DMS79 (cell line): ENCODE data around the gene LMTK3.

ENCODE experiments used
- DNase-seq: peaks from one replicate; lab custom pipeline; 2025; lab: John Stamatoyannopoulos, UW

Gene LMTK3, protein sequence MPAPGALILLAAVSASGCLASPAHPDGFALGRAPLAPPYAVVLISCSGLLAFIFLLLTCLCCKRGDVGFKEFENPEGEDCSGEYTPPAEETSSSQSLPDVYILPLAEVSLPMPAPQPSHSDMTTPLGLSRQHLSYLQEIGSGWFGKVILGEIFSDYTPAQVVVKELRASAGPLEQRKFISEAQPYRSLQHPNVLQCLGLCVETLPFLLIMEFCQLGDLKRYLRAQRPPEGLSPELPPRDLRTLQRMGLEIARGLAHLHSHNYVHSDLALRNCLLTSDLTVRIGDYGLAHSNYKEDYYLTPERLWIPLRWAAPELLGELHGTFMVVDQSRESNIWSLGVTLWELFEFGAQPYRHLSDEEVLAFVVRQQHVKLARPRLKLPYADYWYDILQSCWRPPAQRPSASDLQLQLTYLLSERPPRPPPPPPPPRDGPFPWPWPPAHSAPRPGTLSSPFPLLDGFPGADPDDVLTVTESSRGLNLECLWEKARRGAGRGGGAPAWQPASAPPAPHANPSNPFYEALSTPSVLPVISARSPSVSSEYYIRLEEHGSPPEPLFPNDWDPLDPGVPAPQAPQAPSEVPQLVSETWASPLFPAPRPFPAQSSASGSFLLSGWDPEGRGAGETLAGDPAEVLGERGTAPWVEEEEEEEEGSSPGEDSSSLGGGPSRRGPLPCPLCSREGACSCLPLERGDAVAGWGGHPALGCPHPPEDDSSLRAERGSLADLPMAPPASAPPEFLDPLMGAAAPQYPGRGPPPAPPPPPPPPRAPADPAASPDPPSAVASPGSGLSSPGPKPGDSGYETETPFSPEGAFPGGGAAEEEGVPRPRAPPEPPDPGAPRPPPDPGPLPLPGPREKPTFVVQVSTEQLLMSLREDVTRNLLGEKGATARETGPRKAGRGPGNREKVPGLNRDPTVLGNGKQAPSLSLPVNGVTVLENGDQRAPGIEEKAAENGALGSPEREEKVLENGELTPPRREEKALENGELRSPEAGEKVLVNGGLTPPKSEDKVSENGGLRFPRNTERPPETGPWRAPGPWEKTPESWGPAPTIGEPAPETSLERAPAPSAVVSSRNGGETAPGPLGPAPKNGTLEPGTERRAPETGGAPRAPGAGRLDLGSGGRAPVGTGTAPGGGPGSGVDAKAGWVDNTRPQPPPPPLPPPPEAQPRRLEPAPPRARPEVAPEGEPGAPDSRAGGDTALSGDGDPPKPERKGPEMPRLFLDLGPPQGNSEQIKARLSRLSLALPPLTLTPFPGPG (N-terminal part only)

DNA sequence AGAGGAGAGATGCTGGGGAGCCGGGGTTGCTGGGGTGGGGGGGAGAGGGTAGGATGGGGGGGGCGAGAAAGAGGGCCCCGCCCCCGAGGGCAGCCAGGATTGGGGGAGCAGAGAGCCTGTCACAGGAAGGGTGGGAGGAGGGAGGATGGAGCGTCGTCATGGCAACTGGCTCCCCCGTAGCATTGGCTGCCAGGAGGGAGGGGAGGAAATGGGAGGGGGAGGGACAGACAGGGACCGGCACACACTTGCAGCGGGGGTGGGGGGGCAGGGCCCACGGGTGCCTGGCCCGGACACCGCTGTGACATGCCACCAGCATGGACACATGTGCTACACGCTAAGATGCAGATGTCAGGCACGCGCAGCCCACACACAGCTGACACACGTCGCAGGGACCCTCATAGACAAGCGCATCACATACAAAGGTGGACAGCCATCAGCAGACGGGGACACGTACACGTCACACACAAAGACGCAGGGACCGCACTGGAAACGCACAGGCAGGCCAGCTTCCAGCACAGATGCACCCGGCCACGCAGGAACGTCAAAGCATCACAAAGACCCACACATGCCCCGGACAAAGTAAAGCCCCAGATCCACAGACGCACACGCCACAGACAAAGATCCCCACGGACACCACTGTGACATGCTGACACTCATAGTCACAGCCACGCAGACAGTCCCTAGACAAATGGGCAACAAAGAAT lies at the start of gene LMTK3:
LMTK3 (minus strand) TSS at position 36 of the 704 bp plus-strand sequence. CDS start 259 bp downstream, outside the sequence.
- peak; percentile 54 for DNase-seq

DNA sequence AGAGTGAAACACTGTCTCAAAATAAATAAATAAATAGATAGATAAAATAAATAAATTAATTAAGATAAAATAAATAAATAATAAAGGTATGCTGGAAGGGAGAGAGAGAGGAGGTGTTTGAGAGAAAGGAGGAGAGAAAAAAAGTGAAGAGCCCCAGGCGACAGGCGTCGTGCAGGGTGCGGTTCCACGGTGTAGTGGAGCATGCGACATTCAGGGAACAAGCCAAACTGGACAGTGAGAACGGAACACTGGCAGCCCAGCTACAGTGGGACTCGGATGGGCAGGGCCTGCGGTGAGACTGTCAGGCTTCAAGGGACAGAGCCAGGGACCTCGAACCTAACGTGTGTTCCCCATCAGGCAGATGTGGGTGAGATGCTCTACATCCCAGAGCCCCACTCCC lies 49.8 kb upstream of the LMTK3 start:
- DNase-seq = no peak

DNA sequence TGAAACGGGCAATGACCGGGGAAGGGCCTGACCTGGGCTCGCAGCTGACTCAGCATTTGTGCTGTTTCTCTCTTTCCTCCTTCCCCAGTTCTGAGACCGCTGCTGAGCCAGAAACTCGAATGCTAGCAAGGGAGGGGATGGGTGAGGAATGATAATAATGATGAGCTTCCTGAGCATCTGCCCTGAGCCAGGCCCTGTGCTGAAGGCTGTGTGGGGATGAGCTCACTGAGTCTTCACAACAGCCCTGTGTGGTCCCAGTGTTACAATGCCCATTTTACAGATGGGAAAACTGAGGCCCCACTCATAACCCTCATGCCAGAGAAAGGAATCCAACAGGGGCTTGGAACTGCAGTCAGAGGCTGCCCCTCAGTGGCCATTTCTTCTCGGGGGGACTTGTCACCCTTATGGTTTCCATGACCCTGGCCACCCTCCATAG lies 48.5 kb upstream of the LMTK3 start:
- DNase-seq = no peak

DNA sequence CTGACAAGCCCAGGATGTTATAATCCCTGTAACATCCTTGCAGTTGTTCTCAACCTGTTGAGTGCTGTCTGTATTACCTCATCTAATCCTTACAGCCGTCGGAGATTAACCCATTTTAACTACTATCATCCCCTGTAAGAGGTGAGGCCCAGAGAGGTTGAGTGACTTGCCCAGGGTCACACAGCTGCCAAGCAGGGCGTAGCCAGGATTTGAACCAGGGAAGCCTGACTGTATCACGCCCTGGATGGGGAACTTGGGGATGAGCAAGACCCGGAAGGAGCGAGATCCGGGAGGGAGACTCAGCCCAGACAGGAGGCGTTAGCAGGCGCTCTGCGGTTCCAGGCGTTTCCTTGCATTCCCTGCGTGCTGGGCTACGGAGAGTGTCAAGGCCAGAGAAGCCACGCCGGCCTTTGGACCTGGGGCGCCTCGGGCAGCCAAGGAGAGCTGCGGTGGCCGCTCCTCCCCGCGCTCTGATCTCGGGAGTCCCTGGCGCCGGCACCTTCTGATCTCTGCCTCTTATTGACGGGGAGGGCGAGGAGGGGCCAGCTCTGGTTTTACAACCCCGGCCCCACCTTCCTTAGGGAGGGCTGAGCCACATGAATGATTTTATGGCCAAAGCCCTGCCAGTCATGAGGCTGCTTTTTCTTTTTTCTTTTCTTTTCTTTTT lies 46.5 kb upstream of the LMTK3 start:
- no peak for DNase-seq

DNA sequence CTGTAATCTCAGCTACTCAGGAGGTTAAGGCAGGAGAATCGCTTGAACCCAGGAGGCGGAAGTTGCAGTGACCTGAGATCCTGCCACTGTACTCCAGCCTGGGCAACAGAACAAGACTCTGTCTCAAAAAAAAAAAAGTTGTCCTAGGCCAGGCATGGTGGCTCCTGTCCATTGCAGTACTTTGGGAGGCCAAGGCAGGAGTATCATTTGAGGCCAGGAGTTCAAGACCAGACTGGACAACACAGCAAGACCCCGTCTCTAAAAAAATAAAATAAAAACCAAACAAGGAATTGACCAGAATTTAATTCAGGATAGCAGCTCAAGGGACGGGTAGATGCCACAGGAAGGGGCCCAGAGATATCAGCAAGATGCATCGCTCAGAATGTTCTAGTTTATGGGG lies 45.2 kb upstream of the LMTK3 start:
- DNase-seq = no peak

DNA sequence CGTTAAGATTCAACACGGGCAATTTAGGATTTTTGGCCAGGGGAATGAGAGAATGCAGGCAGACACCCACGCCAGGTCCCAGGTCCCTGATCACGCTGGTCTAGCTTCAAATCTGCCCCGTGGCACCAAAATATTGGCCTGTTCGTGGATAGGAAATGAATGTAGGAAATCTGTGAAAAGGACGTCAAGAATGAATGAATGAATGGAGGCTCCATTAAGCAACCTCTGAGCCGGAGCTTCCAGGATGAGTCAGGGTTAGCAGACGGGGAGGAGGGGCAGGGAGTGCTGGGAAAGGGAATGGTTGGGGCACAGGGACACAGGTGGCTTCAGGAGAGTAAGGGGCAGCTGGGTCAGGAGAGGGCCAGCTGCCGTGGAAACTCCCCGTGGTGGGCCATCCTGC lies 44.5 kb upstream of the LMTK3 start:
- no peak for DNase-seq

DNA sequence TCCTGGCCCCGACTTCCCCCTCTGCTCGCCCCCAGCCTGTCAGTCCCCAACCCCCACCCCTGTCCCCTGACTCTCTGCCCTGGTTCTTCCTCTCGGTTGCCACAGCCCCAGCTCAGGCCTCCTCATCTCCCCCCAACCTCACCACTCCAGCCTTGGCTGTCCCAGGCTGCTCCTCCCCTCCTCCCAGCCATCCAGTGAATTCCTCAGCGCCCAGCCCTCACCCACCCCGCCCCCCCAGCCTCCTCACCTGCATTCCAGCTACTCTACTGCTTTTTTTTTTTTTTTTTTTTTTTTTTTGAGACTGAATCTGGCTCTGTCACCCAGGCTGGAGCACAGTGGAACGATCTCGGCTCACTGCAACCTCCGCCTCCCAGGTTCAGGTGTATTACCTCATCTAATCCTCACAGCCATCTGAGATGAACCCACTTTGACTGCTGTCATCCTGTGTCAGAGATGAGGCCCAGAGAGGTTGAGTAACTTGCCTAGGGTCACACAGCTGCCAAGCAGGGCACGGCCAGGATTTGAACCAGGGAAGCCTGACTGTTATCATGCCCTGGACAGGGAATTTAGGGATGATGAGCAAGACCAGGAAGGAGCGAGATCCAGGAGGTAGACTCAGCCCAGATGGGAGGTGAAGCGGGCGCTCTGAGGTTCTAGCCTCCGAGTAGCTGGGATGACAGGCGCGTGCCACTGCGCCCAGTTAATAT lies 42.9 kb upstream of the LMTK3 start:
- no peak for DNase-seq

DNA sequence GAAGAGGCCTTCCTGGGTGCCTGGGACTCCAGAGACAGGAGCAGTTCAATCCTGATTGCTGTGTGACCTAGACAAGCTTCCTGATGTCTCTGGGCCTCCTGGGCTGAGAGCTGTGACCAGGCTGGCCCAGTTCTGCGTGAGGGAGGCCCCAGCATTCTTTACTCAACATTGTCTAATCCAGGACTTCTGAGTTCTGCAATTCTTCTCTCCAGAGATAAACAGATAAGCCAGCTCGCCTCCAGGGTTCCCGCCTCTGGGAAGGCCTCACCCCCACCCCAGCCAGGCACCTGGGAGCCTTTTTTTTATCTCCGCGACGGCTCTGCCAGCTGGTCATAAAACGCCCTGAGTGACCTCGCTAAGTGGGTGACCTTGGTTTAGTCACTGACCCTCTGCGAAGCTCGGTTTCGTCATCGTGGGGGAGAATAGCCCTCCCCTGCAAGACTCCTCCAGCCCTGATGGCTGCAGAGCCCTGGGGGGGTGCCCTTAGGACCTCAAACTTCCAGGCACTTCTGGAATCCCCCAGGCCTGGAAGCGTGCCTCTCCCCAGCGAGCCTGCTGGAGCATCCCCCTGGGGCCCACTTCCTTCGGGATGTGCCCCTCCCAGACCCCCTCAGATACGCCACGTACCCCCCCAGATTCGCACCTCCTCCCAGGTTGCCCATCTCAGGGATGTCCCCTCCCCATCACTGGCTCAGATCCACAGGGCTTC lies 42.2 kb upstream of the LMTK3 start:
- no peak for DNase-seq

DNA sequence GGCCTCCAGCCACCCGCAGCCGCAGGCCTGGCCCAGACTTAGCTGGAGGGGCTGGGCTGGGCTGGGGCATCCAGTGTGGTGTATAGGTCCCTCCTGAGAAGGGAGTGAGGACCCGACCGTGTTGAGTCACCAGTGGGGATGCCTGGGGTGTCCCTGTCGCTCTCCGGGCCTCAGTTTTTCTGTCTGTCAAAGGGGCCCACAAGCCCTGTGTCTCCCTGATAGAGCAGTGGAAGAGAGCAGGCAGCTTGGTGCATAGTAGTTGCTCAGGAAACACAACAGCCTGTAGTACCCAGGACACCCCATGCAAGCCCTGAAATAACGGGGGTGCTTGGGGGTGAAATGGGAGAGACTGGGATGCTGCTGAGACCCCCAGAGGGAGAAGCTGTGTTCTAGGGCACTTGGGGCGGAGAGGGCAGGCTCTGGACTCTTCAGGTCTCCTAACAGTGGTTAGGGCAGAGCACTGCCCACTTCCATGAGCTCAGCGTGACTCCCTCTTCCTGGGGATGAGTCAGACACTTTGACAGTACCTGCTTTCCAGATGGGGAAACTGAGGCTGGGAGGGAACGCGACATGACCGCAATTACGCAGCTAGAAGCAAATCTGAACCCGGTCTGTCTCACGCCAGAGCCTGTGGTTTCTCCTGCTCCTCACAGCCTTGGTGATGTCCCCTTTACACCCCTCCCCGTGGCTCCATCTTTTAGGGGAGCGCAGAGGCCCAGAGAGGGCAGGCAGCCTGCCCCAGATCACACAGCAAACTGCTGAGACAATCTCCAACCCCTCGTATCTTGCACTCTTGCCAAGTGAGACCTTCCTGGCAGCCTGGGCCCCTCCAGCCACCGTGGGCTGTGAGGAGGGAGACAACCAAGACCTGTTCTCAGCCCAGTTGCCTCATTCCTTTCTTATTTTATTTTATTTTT lies 41.0 kb upstream of the LMTK3 start:
- DNase-seq = no peak

DNA sequence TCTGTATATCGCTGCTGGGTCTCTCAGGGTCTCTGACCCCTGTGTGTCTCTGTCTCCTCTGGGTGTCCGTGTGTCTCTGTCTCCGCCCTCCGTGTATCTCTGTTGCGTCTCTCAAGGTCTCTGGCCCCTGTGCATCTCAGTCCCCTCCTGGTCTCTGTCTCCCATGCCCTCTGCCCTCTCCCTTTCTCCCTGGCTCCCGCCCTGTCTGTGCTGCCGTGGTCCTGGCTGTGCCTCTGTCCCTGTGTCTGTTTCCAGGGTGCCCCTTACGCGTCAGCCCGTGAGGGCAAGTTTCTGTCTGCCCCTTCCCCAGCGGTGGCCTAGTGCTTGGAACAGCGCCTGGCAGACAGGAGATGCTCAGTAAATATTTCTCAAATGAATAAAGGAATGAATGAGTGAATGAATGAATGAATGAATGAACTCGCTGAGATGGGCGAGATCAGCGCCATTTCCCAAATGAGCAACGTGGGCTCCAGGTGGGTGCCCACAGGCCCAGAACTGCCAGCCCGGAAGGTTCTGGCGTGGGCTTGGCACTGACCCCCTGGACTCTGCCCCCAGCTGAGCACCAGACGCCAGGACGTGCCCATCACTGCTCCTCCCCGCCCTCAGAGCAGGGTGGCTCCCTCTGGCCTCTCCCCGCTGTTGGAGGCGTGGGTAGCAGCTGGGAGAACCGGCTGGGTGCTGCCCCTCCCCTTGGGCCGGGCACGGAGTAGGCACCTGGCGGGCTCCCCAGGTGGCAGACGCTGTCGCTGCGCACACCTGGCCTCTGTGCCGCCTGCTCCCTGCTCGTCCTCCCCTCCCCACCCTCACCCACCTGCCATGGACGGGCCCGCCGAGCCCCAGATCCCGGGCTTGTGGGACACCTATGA lies 40.0 kb upstream of the LMTK3 start, which contains the start of gene SULT2B1:
SULT2B1 (plus strand) TSS at position 736 of the 866 bp plus-strand sequence; CDS start at position 817, 81 bp downstream.
- peak; percentile 56 for DNase-seq

DNA sequence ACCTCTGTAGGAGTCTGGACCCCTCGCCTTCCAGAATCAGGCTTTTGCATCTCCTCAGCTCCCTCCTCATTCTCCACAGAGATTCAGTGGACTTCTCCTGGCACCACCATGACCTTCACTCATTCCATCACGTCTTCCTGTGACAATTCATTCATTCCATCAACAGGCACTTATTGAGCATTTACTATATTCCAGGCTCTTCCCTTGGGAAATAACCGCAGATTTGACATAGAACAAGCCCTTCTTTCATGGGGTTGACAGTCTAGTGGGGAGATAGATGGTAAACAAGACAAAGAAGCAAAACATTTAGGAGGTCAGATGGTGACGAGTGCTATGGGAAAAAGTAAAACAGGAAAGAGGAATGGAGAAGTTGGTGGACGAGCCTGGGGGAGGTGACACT lies 37.7 kb upstream of the LMTK3 start:
- no peak for DNase-seq

DNA sequence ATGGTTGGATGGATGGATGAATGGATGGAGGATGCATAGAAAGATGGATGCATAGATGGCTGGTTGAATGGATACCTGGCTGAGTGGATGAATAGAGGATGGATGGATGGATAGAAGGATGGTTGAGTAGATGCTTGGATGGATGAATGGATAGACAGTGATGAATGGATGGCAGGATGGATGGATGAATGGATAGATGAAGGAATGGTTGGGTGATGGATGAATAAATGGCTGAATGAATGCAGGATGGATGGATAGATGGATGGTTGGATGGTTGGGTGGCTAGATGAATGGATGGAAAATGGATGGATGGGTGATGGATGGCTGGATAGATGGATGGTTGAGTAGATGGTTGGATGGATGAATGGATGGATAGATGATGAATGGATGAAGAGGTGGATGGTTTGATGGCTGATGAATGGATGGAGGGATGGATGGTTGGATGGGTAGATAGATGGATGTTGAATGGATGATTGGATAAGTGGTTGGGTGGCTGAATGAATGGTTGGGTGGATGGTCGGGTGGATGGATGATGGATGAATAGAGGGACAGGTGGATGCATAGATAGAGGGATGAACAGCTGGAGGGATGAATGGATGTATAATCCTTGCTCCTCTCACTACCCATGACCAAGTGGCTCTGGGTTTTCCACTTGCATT lies 36.7 kb upstream of the LMTK3 start:
- DNase-seq = no peak

DNA sequence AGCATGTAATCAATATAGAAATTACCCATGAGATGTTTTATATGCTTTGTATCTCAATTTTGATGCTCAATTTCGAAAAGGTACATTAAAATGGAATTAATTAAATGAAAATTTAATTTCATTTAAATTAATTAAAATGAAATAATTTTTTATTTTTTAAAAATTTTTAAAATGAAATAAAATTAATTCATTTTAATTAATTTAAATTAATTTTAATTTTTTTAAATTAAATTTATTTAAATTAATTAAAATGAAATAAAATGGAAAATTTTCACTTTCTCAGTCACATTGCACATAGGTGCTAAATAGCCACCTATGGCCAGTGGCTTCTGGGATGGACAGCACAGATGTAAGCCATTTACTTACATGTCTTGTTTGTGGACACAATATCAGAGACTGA lies 36.1 kb upstream of the LMTK3 start:
- DNase-seq = no peak

DNA sequence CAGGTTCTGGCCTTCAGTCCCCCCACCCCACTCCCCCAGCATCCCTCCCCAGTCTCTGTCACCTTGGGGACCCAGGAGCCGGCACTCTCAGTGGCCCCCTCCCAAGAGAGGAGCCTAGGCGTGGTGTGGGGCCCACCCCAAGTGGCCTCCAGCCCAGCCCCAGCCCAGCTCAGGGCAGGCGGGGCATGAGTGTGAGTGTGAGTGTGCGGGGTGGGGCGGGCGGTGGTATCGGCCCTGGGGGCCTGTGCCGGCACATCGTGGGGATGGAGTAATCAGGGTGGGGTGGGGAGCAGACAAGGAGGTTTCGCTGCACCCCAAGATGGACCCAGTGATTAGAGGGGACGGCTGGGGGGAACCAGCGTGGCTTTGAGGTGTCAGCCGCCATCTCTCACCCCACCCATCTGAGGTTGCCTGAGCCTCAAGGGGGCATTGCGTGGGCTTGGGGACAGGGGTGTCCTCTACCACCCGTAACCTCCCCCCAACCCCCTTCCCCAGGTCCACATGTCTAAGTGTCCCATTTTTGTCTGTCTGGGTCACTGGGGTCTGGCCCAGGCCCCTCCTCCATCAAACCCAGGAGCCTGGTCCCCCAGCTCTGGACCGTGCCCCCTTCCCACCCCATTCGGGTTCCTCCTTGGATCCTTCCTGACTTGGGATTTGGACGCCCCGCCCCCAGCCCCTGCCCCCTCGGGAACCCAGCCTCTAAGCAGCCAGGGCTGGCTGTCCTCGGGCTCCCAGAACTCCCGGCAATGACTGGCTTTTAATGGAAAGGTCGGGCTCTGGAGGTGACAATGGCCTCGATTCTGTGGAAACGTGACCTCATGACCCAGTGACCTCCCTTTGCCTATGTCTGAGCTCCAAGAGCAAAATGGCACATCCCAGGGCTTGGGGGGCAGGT lies 33.5 kb upstream of the LMTK3 start:
- no peak for DNase-seq

DNA sequence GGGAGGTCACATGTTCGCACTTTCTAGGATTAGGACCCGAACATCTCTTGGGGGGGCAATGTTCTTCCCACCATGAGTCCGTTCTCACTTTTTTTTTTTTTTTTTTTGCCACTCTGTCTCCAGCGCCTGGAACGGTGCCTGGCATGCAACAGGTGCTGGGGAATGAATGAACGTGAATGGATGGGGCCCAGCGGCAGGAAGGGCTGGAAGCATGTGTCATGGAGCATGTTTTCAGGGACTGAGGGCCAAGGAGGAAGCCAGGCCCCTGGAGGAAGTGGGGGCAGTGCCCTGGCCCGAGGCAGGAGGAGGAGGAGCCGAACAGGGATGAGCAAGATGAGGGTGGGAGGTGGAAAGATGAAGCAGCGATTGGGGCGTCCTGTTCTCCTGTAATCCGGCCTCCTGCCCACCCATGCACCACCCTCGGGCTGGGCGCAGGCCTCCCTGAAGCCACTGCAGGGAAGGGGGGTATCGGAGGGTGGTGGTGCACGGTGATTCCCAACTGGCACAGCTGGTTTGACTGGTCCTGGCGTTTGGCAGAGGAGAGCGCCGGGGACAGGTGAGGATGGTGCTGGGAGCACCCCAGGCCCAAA lies 31.6 kb upstream of the LMTK3 start:
- no peak for DNase-seq

DNA sequence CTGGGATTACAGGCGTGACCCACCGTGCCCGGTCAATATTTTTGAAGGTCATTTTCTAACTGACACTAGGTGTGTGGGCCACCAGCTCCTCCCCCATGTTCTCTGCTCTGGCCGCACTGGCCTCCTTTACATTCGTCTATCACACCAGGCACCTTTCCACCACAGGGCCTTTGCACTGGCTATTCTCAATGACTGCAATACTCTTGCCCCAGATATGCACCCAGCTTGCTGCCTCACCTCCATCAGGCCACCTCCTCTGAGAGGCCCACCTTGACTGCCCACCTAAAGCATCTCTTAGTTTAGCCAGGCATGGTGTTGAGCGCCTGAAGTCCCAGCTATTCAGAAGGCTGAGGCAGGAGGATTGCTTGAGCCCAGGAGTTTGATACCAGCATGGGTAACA lies 30.2 kb upstream of the LMTK3 start:
- DNase-seq = no peak
